ENCODE measurements around the gene PSMC2.

PSMC2 gene

DNA sequence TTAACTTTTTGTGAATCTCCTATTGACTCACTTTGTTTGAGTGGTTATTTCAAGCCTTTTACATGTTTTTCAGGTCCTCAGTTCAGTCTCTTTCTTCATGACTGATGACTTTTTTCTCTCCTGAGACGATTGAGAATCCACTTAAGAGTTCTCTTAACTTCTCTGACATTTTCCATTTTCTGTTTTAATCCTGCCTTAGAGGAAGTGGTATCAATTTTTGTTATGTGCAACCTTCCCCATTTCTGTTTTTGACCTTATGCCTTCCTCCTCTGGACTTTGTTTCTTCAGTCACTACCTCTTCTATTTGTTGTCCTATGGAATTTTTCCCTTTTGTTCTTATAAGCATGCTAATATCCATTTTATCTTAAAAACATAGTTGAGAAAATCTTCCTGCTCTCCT lies 2.4 kb downstream of the PSMC2 start:
- ChIA-PET POLR2A (no interaction called here), CTCF (interaction anchor here (1.0 kb wide), 1 partner anchor 53 kb away, joined by 3 read pairs; no protein-coding TSS in a partner anchor)
- no peak for TF ChIP-seq CTCF (IDR thresholded peaks at IDR 0.05; ENCODE audit: insufficient read depth, low read length, missing control alignments)
- H3K4me3 ChIP-seq (ENCODE audit: low read depth, low read length) = no peak overlapping the region
- DNase-seq (ENCODE audit: low read depth, low spot score) = no peak

DNA sequence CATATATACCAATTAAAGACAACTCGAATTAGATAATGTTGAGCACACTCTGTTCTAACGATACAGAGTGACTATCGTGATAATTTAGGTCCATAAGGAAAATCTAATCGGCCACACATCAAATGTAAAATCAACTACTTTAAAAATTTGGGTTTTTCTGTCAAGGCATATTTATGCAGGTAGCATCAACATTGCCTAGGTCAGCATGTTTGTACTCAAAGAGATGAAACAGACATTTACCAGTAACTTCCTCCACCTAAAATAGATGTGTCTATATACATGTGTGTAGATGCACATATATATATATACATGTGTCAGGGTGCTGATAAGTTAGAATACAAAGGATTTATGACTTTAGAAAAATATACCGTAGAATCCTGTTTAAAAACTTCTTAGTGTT lies 22.0 kb downstream of the PSMC2 start:
- POLR2A ChIA-PET = no interaction called here
- CTCF ChIA-PET = no interaction called here
- no peak for DNase-seq (ENCODE audit: low read depth, low spot score)
- TF ChIP-seq CTCF (IDR thresholded peaks at IDR 0.05; ENCODE audit: insufficient read depth, low read length, missing control alignments) = no peak
- no peak overlapping the region for H3K4me3 ChIP-seq (ENCODE audit: low read depth, low read length)

- CTCF ChIA-PET = no interaction called here
- no peak overlapping the region for H3K4me3 ChIP-seq (ENCODE audit: low read depth, low read length)
- DNase-seq (ENCODE audit: low read depth, low spot score) = no peak
- POLR2A ChIA-PET = no interaction called here
- no peak for TF ChIP-seq CTCF (IDR thresholded peaks at IDR 0.05; ENCODE audit: insufficient read depth, low read length, missing control alignments)
Measured at GRCh38 chr7:103373866-103374643, 26.6 kb downstream of the PSMC2 start.

DNA sequence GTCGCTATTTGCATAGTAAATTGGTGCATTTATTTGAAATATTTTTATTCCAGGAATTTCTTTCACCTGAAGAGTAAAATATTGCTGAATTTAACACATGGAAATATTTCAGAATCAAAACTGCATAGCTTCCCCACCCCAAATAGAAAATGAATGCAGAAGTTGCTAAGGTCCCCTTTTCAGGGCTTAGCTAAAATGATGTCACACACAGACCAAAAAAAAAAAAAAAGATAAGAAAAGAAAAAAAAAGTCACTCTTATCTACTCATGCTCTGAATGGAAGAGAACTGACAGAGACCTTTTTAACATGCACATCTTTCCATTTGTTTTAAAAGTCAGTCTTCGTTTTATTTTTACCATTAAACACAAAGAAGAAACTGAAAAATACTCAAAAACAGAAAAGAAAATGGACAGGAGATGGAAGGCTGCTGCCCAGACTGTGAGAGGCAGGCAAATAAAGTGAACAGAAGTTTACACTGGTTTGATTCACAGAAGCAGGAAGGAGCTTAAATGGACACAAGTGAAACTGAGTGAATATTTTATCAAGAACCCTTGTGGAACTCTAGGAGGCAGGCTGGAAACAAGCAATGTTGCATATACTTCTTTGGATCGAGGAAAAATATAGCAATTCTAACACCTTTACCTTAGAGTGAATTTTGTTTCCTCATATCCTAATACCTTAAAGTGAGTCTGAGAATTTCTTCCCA lies 32.0 kb downstream of the PSMC2 start:
- no peak for TF ChIP-seq CTCF (IDR thresholded peaks at IDR 0.05; ENCODE audit: insufficient read depth, low read length, missing control alignments)
- no peak overlapping the region for H3K4me3 ChIP-seq (ENCODE audit: low read depth, low read length)
- ChIA-PET POLR2A (no interaction called here), CTCF (interaction anchor here (1.3 kb wide), 1 partner anchor 11 kb away, joined by 4 read pairs; no protein-coding TSS in a partner anchor)
- no peak for DNase-seq (ENCODE audit: low read depth, low spot score)

DNA sequence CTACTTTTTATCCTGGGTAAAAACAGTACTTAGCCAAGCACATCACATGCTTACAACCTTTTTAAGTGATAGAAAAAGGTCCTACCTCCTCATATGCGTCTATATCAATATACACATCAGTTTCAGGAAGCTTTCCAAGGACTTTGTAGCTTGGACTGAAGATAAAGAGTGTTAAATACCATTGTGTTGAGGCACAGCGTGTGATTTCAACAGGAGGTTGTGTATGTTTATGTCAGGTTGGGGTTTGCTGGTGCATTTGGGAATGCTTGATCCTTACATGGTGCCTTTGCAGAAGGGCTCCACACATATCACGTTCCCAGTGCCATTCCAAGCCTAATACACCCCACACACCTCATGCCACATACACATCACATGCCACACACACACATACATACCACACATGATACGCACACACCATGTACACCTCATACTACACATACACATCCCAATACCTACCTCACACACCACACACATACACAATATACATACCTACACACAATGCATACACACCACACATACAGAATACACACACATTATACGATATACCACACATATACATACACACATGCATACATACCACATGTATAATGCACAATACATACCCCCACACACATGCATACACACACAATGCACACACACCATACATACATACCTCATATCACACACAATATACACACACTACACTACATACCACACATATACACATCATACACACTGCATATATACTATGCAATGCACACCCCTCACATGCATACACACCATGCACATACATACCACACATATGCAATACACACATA lies 33.1 kb downstream of the PSMC2 start:
- no peak overlapping the region for H3K4me3 ChIP-seq (ENCODE audit: low read depth, low read length)
- ChIA-PET POLR2A (no interaction called here), CTCF (interaction anchor here (1.3 kb wide), 1 partner anchor 13 kb away, joined by 4 read pairs; no protein-coding TSS in a partner anchor)
- DNase-seq (ENCODE audit: low read depth, low spot score) = no peak
- TF ChIP-seq CTCF (IDR thresholded peaks at IDR 0.05; ENCODE audit: insufficient read depth, low read length, missing control alignments) = no peak
